Thyroid gland (tissue), 4 donors: ENCODE data around the gene LUM. TPM values are rescaled to one million over a fixed set of nuclear protein-coding genes. Genes with fewer than 3 reads are reported as not detected.

Experiments used
- DNase-seq, 2 donors: peaks; one replicate each; pipeline ENCODE4 v3.0.0-alpha.2; 2019
- H3K27ac ChIP-seq, 3 donors: fragments of 200-600 bp; sonication (generic); 1 replicate in 2 of 3; 2 replicates in 1 of 3; pipeline ENCODE4 v1.5.1; 2016 to 2019; ENCODE audit warnings: mild to moderate bottlenecking in 1 of 3, moderate library complexity in 1 of 3
- H3K27me3 ChIP-seq: fragments of 200-600 bp; sonication (generic); one replicate; pipeline ENCODE4 v1.5.1; 2019
- H3K36me3 ChIP-seq, 2 donors: fragments of 200-600 bp; sonication (generic); one replicate each; pipeline ENCODE4 v1.5.1; 2016 to 2019
- H3K4me1 ChIP-seq, 2 donors: fragments of 200-600 bp; sonication (generic); one replicate each; pipeline ENCODE4 v1.5.1; 2017 to 2019
- H3K4me3 ChIP-seq, 3 donors: fragments of 200-600 bp; sonication (generic); replicated peaks in 1 of 3; 1 replicate in 2 of 3; 2 replicates in 1 of 3; pipeline ENCODE4 v1.5.1; 2016; ENCODE audit warnings: mild to moderate bottlenecking in 1 of 3
- H3K9me3 ChIP-seq: fragments of 200-600 bp; sonication (generic); one replicate; pipeline ENCODE4 v1.5.1; 2017
- POLR2A ChIP-seq, 2 donors: fragments of 450-650 bp; IDR thresholded peaks; one replicate each; pipeline ENCODE4 v1.6.1; 2017; ENCODE audit warnings: antibody characterized with exemption in 2 of 2, mild to moderate bottlenecking in 2 of 2, moderate library complexity in 1 of 2
- WGBS, 2 donors: methylation state at CpG; one replicate each; pipeline ENCODE4 v1.1.5; 2017; 5-methylcytosine and 5-hydroxymethylcytosine counted together
- intact Hi-C: fragments of 100-400 bp; cut with DNase I; formaldehyde crosslinking; loops from one replicate; pipeline ENCODE4 v1.15.1; 2023
- total RNA-seq, 4 donors: library from RNA; depleted of rRNA; stranded (reverse); fragments of >200 nt; gene quantifications; one replicate each; pipeline ENCODE4 v1.2.3, GENCODE V29; 2016
- TF ChIP-seq, protein P1 (sequence below), 6 experiments: fragments of 200-600 bp in 3 of 6; fragments of 450-650 bp in 3 of 6; sonication (generic) in 3 of 6; IDR thresholded peaks; one replicate each; pipeline ENCODE4 v1.5.1; 2016 to 2019; ENCODE audit warnings: antibody characterized with exemption in 6 of 6, mild to moderate bottlenecking in 2 of 6, inconsistent platforms in 1 of 6, moderate library complexity in 1 of 6

LUM gene
- total RNA-seq, 4 donors from 2014 or later, result 36.7 to 840 (median 127) TPM

GRCh38 chr12:91105807-91106206 is 5.5 kb downstream of the LUM start:
- intact Hi-C loops, result no loop called here
- no peaks in the 10 kb centered on the region for H3K4me1 ChIP-seq
- H3K9me3 ChIP-seq, result no peaks in the 10 kb centered on the region
- H3K27ac ChIP-seq, result no peak overlapping the region
- no peaks in the 10 kb centered on the region for H3K36me3 ChIP-seq
- H3K4me3 ChIP-seq, result no peak overlapping the region
- no peak for TF ChIP-seq POLR2A (IDR thresholded peaks at IDR 0.05)
- TF ChIP-seq, protein P1, sequence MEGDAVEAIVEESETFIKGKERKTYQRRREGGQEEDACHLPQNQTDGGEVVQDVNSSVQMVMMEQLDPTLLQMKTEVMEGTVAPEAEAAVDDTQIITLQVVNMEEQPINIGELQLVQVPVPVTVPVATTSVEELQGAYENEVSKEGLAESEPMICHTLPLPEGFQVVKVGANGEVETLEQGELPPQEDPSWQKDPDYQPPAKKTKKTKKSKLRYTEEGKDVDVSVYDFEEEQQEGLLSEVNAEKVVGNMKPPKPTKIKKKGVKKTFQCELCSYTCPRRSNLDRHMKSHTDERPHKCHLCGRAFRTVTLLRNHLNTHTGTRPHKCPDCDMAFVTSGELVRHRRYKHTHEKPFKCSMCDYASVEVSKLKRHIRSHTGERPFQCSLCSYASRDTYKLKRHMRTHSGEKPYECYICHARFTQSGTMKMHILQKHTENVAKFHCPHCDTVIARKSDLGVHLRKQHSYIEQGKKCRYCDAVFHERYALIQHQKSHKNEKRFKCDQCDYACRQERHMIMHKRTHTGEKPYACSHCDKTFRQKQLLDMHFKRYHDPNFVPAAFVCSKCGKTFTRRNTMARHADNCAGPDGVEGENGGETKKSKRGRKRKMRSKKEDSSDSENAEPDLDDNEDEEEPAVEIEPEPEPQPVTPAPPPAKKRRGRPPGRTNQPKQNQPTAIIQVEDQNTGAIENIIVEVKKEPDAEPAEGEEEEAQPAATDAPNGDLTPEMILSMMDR (IDR thresholded peaks at IDR 0.05), result no peak
- WGBS, 2 donors, result 80 to 87% methylated on average over 5 of the region's 5 CpGs
- DNase-seq, result no peak
- H3K27me3 ChIP-seq, result no peaks in the 10 kb centered on the region

DNA sequence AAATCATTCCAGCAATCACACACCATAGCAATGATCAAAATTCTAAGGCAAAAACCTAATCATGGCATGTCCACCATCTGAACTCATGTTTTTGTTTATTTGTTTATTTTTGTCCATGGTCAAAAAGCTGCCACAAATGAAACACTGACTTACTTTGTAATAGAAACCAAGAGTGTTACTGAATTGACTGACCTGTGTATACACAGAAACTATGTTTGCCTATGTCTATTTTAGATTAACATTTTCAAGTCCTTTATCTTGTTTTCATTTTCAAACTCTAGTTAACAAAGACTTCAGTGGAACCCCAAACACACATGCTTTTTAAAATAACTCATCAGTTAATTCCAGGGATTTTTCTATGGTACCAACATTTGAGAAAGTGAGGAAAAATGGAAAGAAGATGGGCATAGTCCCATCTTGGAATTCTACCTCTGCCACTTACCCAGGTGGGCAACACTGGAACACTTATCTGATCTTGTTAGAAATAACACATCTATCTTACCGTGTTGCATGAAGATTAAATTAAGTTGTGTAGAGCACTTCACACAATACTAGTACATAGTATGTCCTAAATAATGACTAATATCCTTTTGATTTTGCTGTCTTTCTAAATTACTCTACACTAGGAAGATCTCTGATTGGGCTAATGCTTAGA is 6.4 kb downstream of the LUM start:
- no peaks in the 10 kb centered on the region for H3K9me3 ChIP-seq
- DNase-seq, result no peak
- WGBS, 2 donors, result 60 to 70% methylated on average over 1 of the region's 1 CpG
- TF ChIP-seq, protein P1 (IDR thresholded peaks at IDR 0.05), result no peak
- TF ChIP-seq POLR2A (IDR thresholded peaks at IDR 0.05), result no peak
- no peaks in the 10 kb centered on the region for H3K36me3 ChIP-seq
- no peak overlapping the region for H3K4me3 ChIP-seq
- no peaks in the 10 kb centered on the region for H3K4me1 ChIP-seq
- no peaks in the 10 kb centered on the region for H3K27me3 ChIP-seq
- intact Hi-C loops, result no loop called here
- H3K27ac ChIP-seq, result no peak overlapping the region

- 66 to 68% methylated on average over 1 of the region's 1 CpG for WGBS, 2 donors
- intact Hi-C loops, result no loop called here
Measured at GRCh38 chr12:91103624-91104023, 7.7 kb downstream of the LUM start.

GRCh38 chr12:91103101-91103500 is 8.2 kb downstream of the LUM start:
- TF ChIP-seq, protein P1 (IDR thresholded peaks at IDR 0.05), result no peak
- no peak for TF ChIP-seq POLR2A (IDR thresholded peaks at IDR 0.05)
- no peaks in the 10 kb centered on the region for H3K4me1 ChIP-seq
- DNase-seq, result no peak
- no peaks in the 10 kb centered on the region for H3K36me3 ChIP-seq
- no peaks in the 10 kb centered on the region for H3K9me3 ChIP-seq
- H3K4me3 ChIP-seq, result no peak overlapping the region
- intact Hi-C loops, result no loop called here
- no peaks in the 10 kb centered on the region for H3K27me3 ChIP-seq
- no peak overlapping the region for H3K27ac ChIP-seq

More at GRCh38 chr12:91103624-91104023, 7.7 kb downstream of the LUM start:
- DNase-seq, result no peak
- H3K27me3 ChIP-seq, result no peaks in the 10 kb centered on the region
- H3K4me3 ChIP-seq, result no peak overlapping the region
- no peak overlapping the region for H3K27ac ChIP-seq
- no peaks in the 10 kb centered on the region for H3K4me1 ChIP-seq
- no peaks in the 10 kb centered on the region for H3K36me3 ChIP-seq
- no peaks in the 10 kb centered on the region for H3K9me3 ChIP-seq
- no peak for TF ChIP-seq POLR2A (IDR thresholded peaks at IDR 0.05)
- TF ChIP-seq, protein P1 (IDR thresholded peaks at IDR 0.05), result no peak

DNA sequence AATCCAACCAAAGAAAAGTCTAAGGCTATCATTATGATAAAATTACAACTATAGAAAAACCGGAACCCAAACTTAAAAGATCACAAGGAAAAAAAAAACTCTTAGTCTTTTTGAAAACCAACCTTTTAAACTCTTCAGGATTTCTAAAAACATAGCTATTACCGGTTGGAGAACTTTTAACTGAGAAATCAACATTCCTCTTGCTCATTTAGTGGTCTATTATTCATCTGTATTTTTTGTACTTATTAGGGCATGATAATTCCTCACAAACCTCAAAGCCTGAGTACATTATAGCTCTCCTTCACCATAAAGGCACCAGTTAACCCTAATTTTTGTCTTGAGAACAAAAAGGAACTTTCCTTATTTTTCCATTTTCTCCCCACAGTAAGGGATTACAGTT is 10.4 kb downstream of the LUM start:
- Histone ChIP-seq H3K27me3 (no peaks in the 10 kb centered on the region), H3K36me3 (no peaks in the 10 kb centered on the region), H3K9me3 (no peaks in the 10 kb centered on the region), H3K4me1 (no peaks in the 10 kb centered on the region), H3K27ac (no peak overlapping the region), H3K4me3 (no peak overlapping the region)
- WGBS, 2 donors, result 41 to 55% methylated on average over 2 of the region's 2 CpGs
- TF ChIP-seq, protein P1 (IDR thresholded peaks at IDR 0.05), result no peak
- no peak for TF ChIP-seq POLR2A (IDR thresholded peaks at IDR 0.05)
- DNase-seq, result no peak
- intact Hi-C loops, result no loop called here
